HG03520 (cell line): ENCODE data around the gene OR5P2.
"Not testable (repeated sequence)": the region's sequence is repeated elsewhere in the genome, so short reads cannot be mapped to it uniquely, and the experiment has no call there.

ENCODE experiments used
- ATAC-seq: cut with Tn5 transposase; IDR thresholded peaks from one replicate; pipeline ENCODE4 v1.9.1; 2021; ENCODE audit warnings: mild to moderate bottlenecking, moderate library complexity; ENCODE audit not compliant: unreplicated experiment

The OR5P2 gene

GRCh38 chr11:7796842-7797241 lies at the start of gene OR5P2:
OR5P2 (minus strand) TSS chr11:7796942; CDS start chr11:7796942, 0 bp downstream.
- ATAC-seq: no peak

DNA sequence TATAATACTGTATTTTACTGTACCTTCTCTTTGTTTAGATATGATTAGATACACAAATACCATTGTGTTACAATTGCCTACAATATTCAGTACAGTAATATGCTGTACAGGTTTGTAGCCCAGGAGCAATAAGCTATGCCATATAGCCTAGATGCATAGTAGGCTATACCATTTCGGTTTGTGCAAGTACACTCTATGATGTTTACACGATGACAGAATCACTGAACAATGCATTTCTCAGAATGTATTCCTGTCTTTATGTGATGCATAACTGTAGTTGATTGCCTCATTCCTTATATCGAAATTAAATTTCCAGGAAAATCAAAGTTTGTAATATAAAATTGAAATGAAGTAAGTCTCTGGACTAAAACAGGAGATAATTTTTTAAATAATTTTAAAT lies 49.3 kb upstream of the OR5P2 start:
- ATAC-seq: no peak

GRCh38 chr11:7844986-7845385 lies 48.2 kb upstream of the OR5P2 start:
- no peak for ATAC-seq

- ATAC-seq: no peak
These were observed 47.8 kb upstream of the OR5P2 start for GRCh38 chr11:7844521-7844920.

GRCh38 chr11:7840578-7840977 lies 43.8 kb upstream of the OR5P2 start:
- ATAC-seq: no peak

- no peak for ATAC-seq
These were observed 36.8 kb upstream of the OR5P2 start for GRCh38 chr11:7833527-7833926.

DNA sequence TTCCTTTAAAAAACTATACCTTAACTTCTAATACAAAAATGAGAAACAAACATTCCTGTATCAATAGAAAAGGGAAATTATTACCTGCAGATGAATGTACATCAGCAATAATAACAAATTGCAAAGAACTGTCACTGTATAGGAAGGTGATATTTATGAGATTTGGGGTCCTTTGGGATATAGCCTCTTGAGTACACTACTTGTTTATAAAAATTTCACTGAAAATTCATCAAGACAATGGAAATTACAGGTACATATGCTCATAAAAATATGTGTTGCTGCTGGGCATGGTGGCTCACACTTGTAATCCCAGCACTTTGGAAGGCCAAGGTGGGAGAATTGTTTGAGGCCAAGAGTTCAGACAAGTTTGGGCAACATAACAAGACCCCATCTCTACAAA lies 34.0 kb upstream of the OR5P2 start, which contains the start of gene OR5P3:
Gene OR5P3, minus strand, starts transcription at position 101 of the 400 bp plus-strand sequence.
- no peak for ATAC-seq

- no peak for ATAC-seq
These were observed 29.6 kb upstream of the OR5P2 start for GRCh38 chr11:7826324-7826723.

- not testable (repeated sequence) for ATAC-seq
These were observed 23.7 kb upstream of the OR5P2 start for GRCh38 chr11:7820417-7820816.

DNA sequence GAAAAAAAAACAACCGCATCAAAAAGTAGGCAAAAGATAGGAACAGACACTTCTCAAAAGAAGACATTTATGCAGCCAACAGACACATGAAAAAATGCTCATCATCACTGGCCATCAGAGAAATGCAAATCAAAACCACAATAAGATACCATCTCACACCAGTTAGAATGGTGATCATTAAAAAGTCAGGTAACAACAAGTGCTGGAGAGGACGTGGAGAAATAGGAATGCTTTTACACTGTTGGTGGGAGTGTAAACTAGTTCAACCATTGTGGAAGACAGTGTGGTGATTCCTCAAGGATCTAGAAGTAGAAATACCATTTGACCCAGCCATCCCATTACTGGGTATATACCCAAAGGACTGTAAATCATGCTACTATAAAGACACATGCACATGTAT lies 18.2 kb upstream of the OR5P2 start:
- ATAC-seq: not testable (repeated sequence)

DNA sequence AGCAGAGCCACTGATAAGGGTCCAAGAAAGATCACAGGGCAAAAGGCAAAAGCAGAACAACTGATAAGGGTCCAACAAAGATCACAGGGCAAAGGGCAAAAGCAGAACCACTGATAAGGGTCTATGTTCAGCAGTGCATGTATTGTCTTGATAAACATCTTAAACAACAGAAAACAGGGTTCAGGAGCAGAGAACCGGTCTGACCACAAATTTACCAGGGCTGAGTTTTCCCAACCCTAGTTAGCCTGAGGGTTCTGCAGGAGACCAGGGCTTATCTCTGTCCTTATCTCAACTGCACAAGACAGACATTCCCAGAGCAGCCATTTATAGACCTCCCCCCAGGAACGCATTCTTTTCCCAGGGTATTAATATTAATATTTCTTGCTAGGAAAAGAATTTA lies 13.6 kb upstream of the OR5P2 start:
- ATAC-seq: not testable (repeated sequence)

GRCh38 chr11:7793233-7793632 lies 3.5 kb downstream of the OR5P2 start:
- ATAC-seq: no peak

- peak; percentile 100 for ATAC-seq
These were observed 9.5 kb downstream of the OR5P2 start for GRCh38 chr11:7787239-7787638.

- ATAC-seq: no peak
These were observed 21.1 kb downstream of the OR5P2 start for GRCh38 chr11:7775689-7776088.

DNA sequence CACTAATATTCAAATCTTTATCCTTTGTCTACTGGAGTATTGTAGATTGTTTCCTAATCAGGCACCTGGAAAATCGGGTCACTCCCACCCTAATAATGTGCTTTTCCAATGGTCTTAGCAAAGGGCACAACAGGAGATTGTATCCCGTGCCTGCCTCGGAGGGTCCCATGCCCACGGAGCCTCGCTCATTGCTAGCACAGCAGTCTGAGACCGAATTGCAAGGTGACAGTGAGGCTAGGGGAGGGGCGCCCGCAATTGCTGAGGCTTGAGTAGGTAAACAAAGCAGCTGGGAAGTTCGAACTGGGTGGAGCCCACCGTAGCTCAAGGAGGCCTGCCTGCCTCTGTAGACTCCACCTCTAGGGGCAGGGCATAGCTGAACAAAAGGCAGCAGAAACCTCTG lies 32.4 kb downstream of the OR5P2 start:
- not testable (repeated sequence) for ATAC-seq

GRCh38 chr11:7759010-7759409 lies 37.7 kb downstream of the OR5P2 start:
- ATAC-seq: peak; percentile 81

DNA sequence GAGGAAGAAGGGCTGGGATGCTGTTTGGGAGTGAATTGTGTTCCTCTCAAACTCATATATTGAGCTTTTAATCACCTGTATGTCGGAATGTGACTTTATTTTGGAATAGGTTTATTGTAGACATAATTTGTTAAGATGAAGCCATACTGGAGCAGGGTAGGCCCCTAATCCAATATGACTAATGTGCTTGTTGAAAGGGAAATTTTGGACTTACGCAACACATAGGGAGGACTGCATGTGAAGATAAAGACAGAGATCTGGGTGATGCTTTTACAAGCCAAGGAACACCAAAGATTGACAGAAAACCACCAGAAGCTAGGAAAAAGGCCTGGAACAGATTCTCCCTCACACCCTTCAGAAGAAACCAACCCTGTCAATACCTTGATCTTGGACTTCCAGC lies 47.3 kb downstream of the OR5P2 start:
- ATAC-seq: no peak
